Activated naive CD8-positive, alpha-beta T cell treated with anti-CD3 and anti-CD28 coated beads, Interleukin-2, amount 50 U/mL, for 24 hours (primary cell): Measurements from ENCODE around the gene AHSP.
"Not testable (repeated sequence)": the region's sequence is repeated elsewhere in the genome, so short reads cannot be mapped to it uniquely, and the experiment has no call there.

Source experiments
- ATAC-seq: fragments of 150-1000 bp; cut with Tn5 transposase; one replicate; pipeline ENCODE4 v1.10.0; 2021
- DNase-seq: peaks from one replicate; pipeline ENCODE4 v3.0.0; 2021
- H3K27ac Mint-ChIP-seq: one replicate; pipeline ENCODE4 v1.8.0; 2021; ENCODE audit warnings: mild to moderate bottlenecking, mixed read lengths
- H3K27me3 Mint-ChIP-seq: one replicate; pipeline ENCODE4 v1.8.0; 2021; ENCODE audit warnings: mixed read lengths
- H3K36me3 Mint-ChIP-seq: one replicate; pipeline ENCODE4 v1.8.0; 2021; ENCODE audit warnings: low read depth, mixed read lengths
- H3K4me1 Mint-ChIP-seq: one replicate; pipeline ENCODE4 v1.8.0; 2021; ENCODE audit warnings: mixed read lengths
- H3K4me3 Mint-ChIP-seq: one replicate; pipeline ENCODE4 v1.8.0; 2021; ENCODE audit warnings: mild to moderate bottlenecking, moderate library complexity, mixed read lengths
- H3K9me3 Mint-ChIP-seq: one replicate; pipeline ENCODE4 v1.8.0; 2021; ENCODE audit warnings: mixed read lengths

AHSP gene

GRCh38 chr16:31489616-31490584, 37.8 kb upstream of the AHSP start:
- DNase-seq = no peak
- H3K4me3 Mint-ChIP-seq = no peak overlapping the region

DNA sequence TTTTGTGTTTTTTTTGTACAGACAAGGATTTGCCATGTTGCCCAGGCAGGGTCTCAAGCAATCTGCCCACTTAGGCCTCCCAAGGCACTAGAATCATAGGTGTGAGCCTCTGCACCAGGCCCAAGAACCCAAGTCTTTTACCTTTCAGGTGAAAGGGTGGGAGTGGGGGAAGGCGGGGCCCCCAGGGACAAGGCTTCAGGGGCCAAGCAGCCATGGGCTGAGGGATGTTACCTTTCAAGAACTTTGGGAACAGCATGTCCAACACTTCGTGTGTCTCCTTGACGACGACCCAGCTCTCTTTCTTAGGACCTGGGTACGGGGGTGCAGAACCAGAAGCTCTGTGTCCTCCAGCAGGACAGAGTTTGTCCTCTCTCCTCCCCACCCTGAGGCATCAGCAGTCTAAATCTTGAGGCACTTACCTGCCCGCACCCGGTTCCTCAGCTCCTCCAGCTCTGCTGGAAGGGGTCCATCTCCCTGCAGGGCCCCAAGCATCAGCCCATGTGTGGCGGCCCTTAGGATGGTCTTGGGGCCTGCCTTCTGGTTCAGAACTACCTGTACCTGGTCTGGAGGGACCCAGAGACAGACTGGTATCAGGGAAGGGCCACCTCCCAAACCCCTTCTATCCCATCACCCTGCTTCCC, 35.8 kb upstream of the AHSP start:
- H3K4me3 Mint-ChIP-seq = no peak overlapping the region
- ATAC-seq (no peak), DNase-seq (no peak)
- no peak overlapping the region for H3K27ac Mint-ChIP-seq
- no peaks in the 10 kb centered on the region for H3K9me3 Mint-ChIP-seq
- peaks cover 3% of the 10 kb centered on the region for H3K4me1 Mint-ChIP-seq
- peaks cover 5% of the 10 kb centered on the region for H3K36me3 Mint-ChIP-seq
- H3K27me3 Mint-ChIP-seq = no peaks in the 10 kb centered on the region

More at GRCh38 chr16:31489616-31490584, 37.8 kb upstream of the AHSP start:
- Mint-ChIP-seq H3K9me3 (no peaks in the 10 kb centered on the region), H3K27ac (no peak overlapping the region), H3K4me1 (peaks cover 8% of the 10 kb centered on the region), H3K27me3 (peaks cover 2% of the 10 kb centered on the region), H3K36me3 (peaks cover 5% of the 10 kb centered on the region)
- no peak for ATAC-seq

DNA sequence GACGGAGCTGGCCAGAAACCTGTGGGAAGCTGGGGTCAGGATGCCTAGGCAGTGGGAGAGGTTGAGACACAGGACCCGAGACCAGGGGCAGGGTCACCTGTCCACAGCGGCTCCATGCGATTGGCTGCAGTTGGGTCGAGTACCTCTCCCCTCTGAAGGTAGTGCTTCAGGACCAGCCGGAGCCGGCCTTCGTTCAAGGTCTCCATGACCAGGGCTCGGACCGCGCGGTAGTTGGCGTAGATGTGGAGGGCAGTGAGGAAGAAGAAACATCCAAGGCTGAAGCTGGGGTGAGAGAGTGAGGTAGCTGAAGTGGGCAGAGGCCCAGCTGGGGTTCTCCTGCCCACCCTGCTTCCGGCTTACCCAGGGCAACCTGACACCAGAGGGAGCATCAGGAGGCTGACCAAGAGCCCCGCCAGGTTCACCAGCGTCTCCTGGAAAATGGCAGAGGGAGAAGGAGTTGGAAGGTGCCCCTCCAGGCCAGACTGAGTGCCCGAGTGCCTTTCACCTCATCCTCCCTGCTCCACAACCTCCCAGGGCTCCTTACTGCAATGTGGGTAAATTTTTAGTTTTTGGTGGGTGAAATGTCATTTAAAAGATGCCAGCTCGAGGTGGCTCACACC, 34.1 kb upstream of the AHSP start:
- H3K27me3 Mint-ChIP-seq = no peaks in the 10 kb centered on the region
- no peaks in the 10 kb centered on the region for H3K4me1 Mint-ChIP-seq
- ATAC-seq (no peak), DNase-seq (no peak)
- H3K9me3 Mint-ChIP-seq = no peaks in the 10 kb centered on the region
- H3K27ac Mint-ChIP-seq = no peak overlapping the region
- H3K36me3 Mint-ChIP-seq = peaks cover 9% of the 10 kb centered on the region
- no peak overlapping the region for H3K4me3 Mint-ChIP-seq

GRCh38 chr16:31496670-31497069, 31.0 kb upstream of the AHSP start:
- Mint-ChIP-seq H3K36me3 (peaks cover 13% of the 10 kb centered on the region), H3K4me3 (no peak overlapping the region), H3K4me1 (no peaks in the 10 kb centered on the region), H3K27me3 (no peaks in the 10 kb centered on the region), H3K9me3 (no peaks in the 10 kb centered on the region), H3K27ac (no peak overlapping the region)
- ATAC-seq = no peak
- DNase-seq = no peak

DNA sequence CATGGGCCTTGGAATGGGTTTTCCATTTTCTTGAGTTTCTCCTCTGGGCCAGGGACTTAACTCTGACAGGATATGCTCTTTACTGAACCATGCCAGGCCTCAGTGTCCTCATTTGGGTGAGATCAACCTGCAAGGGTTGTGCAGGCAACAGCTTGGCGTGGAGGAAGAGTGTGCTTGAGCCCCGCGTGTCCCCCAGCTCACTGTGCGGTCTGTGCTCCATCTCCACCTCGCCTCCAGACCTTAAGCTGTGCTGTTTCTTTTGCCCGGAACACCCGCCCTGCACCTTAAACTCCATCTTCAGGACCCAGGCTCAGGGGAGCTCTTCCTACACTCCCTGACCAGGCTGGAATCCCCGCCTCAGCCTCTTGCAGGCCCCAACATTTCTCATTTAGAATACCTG, 29.2 kb upstream of the AHSP start:
- no peak overlapping the region for H3K4me3 Mint-ChIP-seq

GRCh38 chr16:31499928-31500327, 27.8 kb upstream of the AHSP start:
- ATAC-seq (no peak), DNase-seq (no peak)
- Mint-ChIP-seq H3K4me1 (peaks cover 3% of the 10 kb centered on the region), H3K27ac (no peak overlapping the region), H3K4me3 (no peak overlapping the region), H3K36me3 (peaks cover 8% of the 10 kb centered on the region), H3K27me3 (no peaks in the 10 kb centered on the region), H3K9me3 (no peaks in the 10 kb centered on the region)

More for the DNA sequence above, 29.2 kb upstream of the AHSP start:
- H3K36me3 Mint-ChIP-seq = peaks cover 9% of the 10 kb centered on the region
- H3K4me1 Mint-ChIP-seq = no peaks in the 10 kb centered on the region
- H3K9me3 Mint-ChIP-seq = no peaks in the 10 kb centered on the region
- ATAC-seq = no peak
- H3K27me3 Mint-ChIP-seq = no peaks in the 10 kb centered on the region
- no peak for DNase-seq
- H3K27ac Mint-ChIP-seq = no peak overlapping the region

- Mint-ChIP-seq H3K27ac (no peak overlapping the region), H3K4me1 (peaks cover 17% of the 10 kb centered on the region), H3K9me3 (no peaks in the 10 kb centered on the region), H3K4me3 (no peak overlapping the region), H3K36me3 (peaks cover 13% of the 10 kb centered on the region), H3K27me3 (no peaks in the 10 kb centered on the region)
- ATAC-seq = no peak
- no peak for DNase-seq
These were observed 26.3 kb upstream of the AHSP start for GRCh38 chr16:31501226-31501965.

DNA sequence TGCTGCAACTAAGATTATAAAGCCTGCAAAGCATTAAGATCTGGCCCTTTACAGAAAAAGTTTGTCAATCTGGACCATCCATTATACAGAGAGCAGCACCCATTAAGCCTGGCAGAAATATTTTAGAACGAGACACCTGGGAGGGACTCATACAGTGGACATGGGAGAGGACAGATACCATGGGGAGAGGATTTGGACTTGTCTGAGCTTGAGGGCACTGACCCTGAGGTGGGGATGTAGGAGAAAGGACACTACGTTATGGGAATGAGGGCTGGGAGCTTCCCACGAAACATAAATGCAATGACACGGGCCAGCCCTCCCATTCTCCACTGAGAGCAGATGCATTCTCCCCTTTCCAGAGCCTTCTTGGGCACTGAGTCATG, 25.7 kb upstream of the AHSP start:
- no peak overlapping the region for H3K27ac Mint-ChIP-seq
- no peaks in the 10 kb centered on the region for H3K27me3 Mint-ChIP-seq
- H3K4me3 Mint-ChIP-seq = no peak overlapping the region
- no peaks in the 10 kb centered on the region for H3K9me3 Mint-ChIP-seq
- peaks cover 14% of the 10 kb centered on the region for H3K36me3 Mint-ChIP-seq
- ATAC-seq (no peak), DNase-seq (no peak)
- H3K4me1 Mint-ChIP-seq = peaks cover 21% of the 10 kb centered on the region

DNA sequence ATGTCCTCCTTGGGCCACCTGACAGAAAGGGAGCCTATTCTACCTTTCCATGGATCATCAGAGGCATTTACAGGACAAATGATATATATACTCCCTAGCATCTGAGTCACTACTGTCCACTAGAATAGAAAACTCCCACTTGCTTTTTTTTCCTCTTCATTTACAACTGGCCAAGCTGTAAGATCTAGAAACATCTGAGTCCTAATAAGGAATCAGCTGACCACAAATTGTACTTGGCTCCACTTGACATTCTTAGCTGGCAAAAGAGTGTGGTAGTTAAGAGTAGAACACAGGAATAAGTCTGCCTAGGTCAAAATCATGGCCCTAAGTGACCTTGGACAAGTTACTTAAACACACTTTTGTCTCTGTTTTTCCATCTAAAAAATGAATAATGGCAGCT, 24.7 kb upstream of the AHSP start:
- Mint-ChIP-seq H3K27ac (no peak overlapping the region), H3K4me1 (peaks cover 26% of the 10 kb centered on the region), H3K27me3 (no peaks in the 10 kb centered on the region), H3K9me3 (no peaks in the 10 kb centered on the region), H3K4me3 (no peak overlapping the region), H3K36me3 (peaks cover 11% of the 10 kb centered on the region)
- no peak for DNase-seq
- ATAC-seq = no peak

DNA sequence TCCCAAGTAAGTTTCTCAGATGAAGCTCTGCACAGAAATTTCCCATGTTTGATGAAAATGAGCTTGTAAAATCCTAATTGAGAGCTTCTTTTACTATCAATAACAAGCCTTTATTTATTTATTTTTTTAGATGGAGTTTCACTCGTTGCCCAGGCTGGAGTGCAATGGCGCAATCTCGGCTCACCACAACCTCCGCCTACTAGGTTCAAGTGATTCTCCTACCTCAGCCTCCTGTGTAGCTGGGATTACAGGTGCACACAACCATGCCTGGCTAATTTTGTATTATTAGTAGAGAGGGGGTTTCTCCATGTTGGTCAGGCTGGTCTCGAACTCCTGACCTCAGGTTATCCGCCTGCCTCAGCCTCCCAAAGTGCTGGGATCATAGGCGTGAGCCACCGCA, 24.1 kb upstream of the AHSP start:
- H3K27ac Mint-ChIP-seq = not testable (repeated sequence)
- H3K4me1 Mint-ChIP-seq = peaks cover 28% of the 10 kb centered on the region

DNA sequence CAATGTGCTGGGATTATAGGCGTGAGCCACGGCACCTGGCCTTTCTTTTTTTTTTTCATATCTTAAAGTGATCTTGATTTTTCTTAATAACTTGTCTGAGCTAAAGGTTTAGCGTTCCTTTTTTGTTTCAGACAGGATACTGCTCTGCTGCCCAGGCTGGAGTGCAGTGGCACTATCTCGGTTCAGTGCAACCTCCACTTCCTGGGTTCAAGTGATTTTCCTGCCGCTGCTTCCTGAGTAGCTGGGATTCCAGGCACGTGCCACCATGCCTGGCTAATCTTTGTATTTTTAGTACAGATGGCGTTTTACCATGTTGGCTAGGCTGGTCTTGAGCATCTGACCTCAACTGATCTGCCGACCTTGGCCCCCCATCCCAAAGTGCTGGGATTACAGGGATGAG, 23.5 kb upstream of the AHSP start:
- Mint-ChIP-seq H3K27me3 (no peaks in the 10 kb centered on the region), H3K36me3 (peaks cover 7% of the 10 kb centered on the region), H3K9me3 (no peaks in the 10 kb centered on the region), H3K4me3 (no peak overlapping the region), H3K27ac (no peak overlapping the region), H3K4me1 (peaks cover 33% of the 10 kb centered on the region)
- DNase-seq = no peak
- ATAC-seq = no peak

More for the DNA sequence above, 24.1 kb upstream of the AHSP start:
- H3K9me3 Mint-ChIP-seq, ATAC-seq, DNase-seq, H3K27me3 Mint-ChIP-seq, H3K4me3 Mint-ChIP-seq: not testable (repeated sequence)
- peaks cover 10% of the 10 kb centered on the region for H3K36me3 Mint-ChIP-seq

GRCh38 chr16:31505483-31505882, 22.2 kb upstream of the AHSP start:
- Mint-ChIP-seq H3K9me3 (no peaks in the 10 kb centered on the region), H3K27ac (peak overlapping the region; percentile 25), H3K36me3 (peaks cover 6% of the 10 kb centered on the region), H3K4me3 (no peak overlapping the region), H3K27me3 (no peaks in the 10 kb centered on the region), H3K4me1 (peaks cover 43% of the 10 kb centered on the region)
- DNase-seq = no peak
- peak; percentile 50 for ATAC-seq

- peaks cover 44% of the 10 kb centered on the region for H3K4me1 Mint-ChIP-seq
- ATAC-seq (no peak), DNase-seq (no peak)
- H3K9me3 Mint-ChIP-seq = no peaks in the 10 kb centered on the region
- H3K36me3 Mint-ChIP-seq = peaks cover 6% of the 10 kb centered on the region
- H3K4me3 Mint-ChIP-seq = peak overlapping the region; percentile 88
- peak overlapping the region; percentile 85 for H3K27ac Mint-ChIP-seq
- H3K27me3 Mint-ChIP-seq = no peaks in the 10 kb centered on the region
These were observed 20.1 kb upstream of the AHSP start for GRCh38 chr16:31507617-31507928.

GRCh38 chr16:31507929-31508705, 19.6 kb upstream of the AHSP start, which contains the start of gene RUSF1:
Gene RUSF1, minus strand, starts transcription at chr16:31508391. Its CDS starts 18 bp downstream, at chr16:31508373.
- peak within 1 kb of the TSS; percentile 88 for H3K4me3 Mint-ChIP-seq
- peaks cover 44% of the 10 kb centered on the region for H3K4me1 Mint-ChIP-seq
- ATAC-seq (peak; percentile 87), DNase-seq (peak; percentile 89)
- peaks cover 6% of the 10 kb centered on the region for H3K36me3 Mint-ChIP-seq
- H3K9me3 Mint-ChIP-seq = no peaks in the 10 kb centered on the region
- no peaks in the 10 kb centered on the region for H3K27me3 Mint-ChIP-seq
- H3K27ac Mint-ChIP-seq = peak within 1 kb of the TSS; percentile 94
